Measurements from ENCODE around the gene HAL.

HAL gene

GRCh38 chr12:95960241-95960640, 35.9 kb downstream of the HAL start:
- no peak for DNase-seq (ENCODE audit: low read depth)
- no peak for TF ChIP-seq CTCF (IDR thresholded peaks at IDR 0.05; ENCODE audit: control insufficient read depth, insufficient read depth, low read depth, low read length, missing control alignments)
- no peak overlapping the region for H3K4me3 ChIP-seq (ENCODE audit: control insufficient read depth, low read depth, low read length)

- H3K4me3 ChIP-seq (ENCODE audit: control insufficient read depth, low read depth, low read length), result no peak overlapping the region
- no peak for DNase-seq (ENCODE audit: low read depth)
- TF ChIP-seq CTCF (IDR thresholded peaks at IDR 0.05; ENCODE audit: control insufficient read depth, insufficient read depth, low read depth, low read length, missing control alignments), result no peak
Measured at GRCh38 chr12:95959107-95959506, 37.0 kb downstream of the HAL start.

GRCh38 chr12:95956557-95957145, 39.5 kb downstream of the HAL start:
- no peak overlapping the region for H3K4me3 ChIP-seq (ENCODE audit: control insufficient read depth, low read depth, low read length)
- no peak for DNase-seq (ENCODE audit: low read depth)
- TF ChIP-seq CTCF (IDR thresholded peaks at IDR 0.05; ENCODE audit: control insufficient read depth, insufficient read depth, low read depth, low read length, missing control alignments), result no peak

- no peak overlapping the region for H3K4me3 ChIP-seq (ENCODE audit: control insufficient read depth, low read depth, low read length)
- DNase-seq (ENCODE audit: low read depth), result no peak
- TF ChIP-seq CTCF (IDR thresholded peaks at IDR 0.05; ENCODE audit: control insufficient read depth, insufficient read depth, low read depth, low read length, missing control alignments), result no peak
Measured at GRCh38 chr12:95955549-95956159, 40.5 kb downstream of the HAL start.

- no peak overlapping the region for H3K4me3 ChIP-seq (ENCODE audit: control insufficient read depth, low read depth, low read length)
- no peak for TF ChIP-seq CTCF (IDR thresholded peaks at IDR 0.05; ENCODE audit: control insufficient read depth, insufficient read depth, low read depth, low read length, missing control alignments)
- no peak for DNase-seq (ENCODE audit: low read depth)
Measured at GRCh38 chr12:95953000-95953399, 43.1 kb downstream of the HAL start.

- no peak for DNase-seq (ENCODE audit: low read depth)
- TF ChIP-seq CTCF (IDR thresholded peaks at IDR 0.05; ENCODE audit: control insufficient read depth, insufficient read depth, low read depth, low read length, missing control alignments), result no peak
- no peak overlapping the region for H3K4me3 ChIP-seq (ENCODE audit: control insufficient read depth, low read depth, low read length)
Measured at GRCh38 chr12:95951515-95951914, 44.6 kb downstream of the HAL start.

Measured in AG09309 (cell line).